Activated naive CD4-positive, alpha-beta T cell treated with anti-CD3 and anti-CD28 coated beads, Interleukin-2, amount 10 ng/mL, durations not matched to agents 7 days and 5 days (primary cell): ENCODE data around the gene MED4.
"Not testable (repeated sequence)": the region's sequence is repeated elsewhere in the genome, so short reads cannot be mapped to it uniquely, and the experiment has no call there.

Source experiments
- CTCF ChIA-PET: fragments of 350-600 bp; sonication (Branson Sonifier 250); formaldehyde crosslinking; loops from one replicate; lab custom pipeline; 2021; ENCODE audit warnings: antibody characterized with exemption; lab: Charles Lee
- DNase-seq: peaks from one replicate; pipeline ENCODE4 v3.0.0-alpha.2; 2020
- H3K27ac Mint-ChIP-seq: one replicate; pipeline ENCODE4 v1.8.0; 2021; ENCODE audit warnings: mild to moderate bottlenecking, moderate library complexity, mixed read lengths
- H3K27me3 Mint-ChIP-seq: one replicate; pipeline ENCODE4 v1.8.0; 2021; ENCODE audit warnings: mild to moderate bottlenecking, mixed read lengths
- H3K36me3 Mint-ChIP-seq: one replicate; pipeline ENCODE4 v1.8.0; 2021; ENCODE audit warnings: mixed read lengths
- H3K4me1 Mint-ChIP-seq: one replicate; pipeline ENCODE4 v1.8.0; 2021; ENCODE audit warnings: mixed read lengths
- H3K4me3 Mint-ChIP-seq: one replicate; pipeline ENCODE4 v1.8.0; 2021; ENCODE audit warnings: mild to moderate bottlenecking, moderate library complexity, mixed read lengths
- H3K9me3 Mint-ChIP-seq: one replicate; pipeline ENCODE4 v1.8.0; 2021; ENCODE audit warnings: mixed read lengths

MED4 gene

DNA sequence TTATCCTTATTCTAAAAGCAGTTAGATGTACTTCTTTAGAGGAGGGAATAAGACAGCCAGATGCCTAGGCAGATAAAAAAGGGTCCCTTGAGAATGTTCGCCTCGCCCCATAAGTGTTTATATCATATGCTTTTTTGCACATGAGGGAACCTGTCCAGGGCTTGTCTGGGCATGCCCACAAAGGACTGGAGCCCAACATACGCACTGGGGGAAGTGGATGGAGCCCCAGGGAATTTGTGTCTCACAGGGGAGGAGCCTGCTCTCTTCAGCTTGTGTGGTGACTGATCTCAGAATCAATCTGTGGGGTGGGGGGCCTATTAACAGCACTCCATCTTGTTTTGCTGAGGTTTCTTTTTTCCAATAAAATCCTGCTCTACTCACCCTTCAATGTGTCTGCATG is 22.6 kb downstream of the MED4 start:
- DNase-seq, result no peak
- Mint-ChIP-seq H3K36me3 (peaks cover 92% of the 10 kb centered on the region), H3K27ac (peak overlapping the region; percentile 33), H3K27me3 (no peaks in the 10 kb centered on the region), H3K4me1 (peaks cover 9% of the 10 kb centered on the region), H3K4me3 (no peak overlapping the region), H3K9me3 (peaks cover 38% of the 10 kb centered on the region)
- CTCF ChIA-PET, result no interaction called here

DNA sequence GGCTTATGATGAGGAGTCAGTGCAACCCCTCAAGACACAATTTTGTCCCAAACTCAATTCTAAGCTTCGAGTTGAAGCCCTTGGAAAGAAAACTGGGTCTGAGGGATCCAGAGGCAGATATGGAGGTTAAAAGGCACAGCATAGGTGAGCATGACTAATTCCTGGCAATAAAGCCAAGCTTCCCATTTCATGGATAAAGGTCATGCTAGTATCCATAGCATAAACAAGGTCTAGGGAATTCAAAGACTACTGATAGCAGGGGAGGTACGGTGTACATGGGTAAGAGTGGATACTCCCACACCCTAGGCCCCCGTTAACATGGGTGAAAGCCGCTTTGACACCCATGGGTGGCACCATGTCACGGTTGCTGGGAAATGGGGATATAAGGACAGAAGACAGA is 24.0 kb downstream of the MED4 start:
- H3K9me3 Mint-ChIP-seq, result peaks cover 38% of the 10 kb centered on the region
- H3K4me1 Mint-ChIP-seq, result peaks cover 23% of the 10 kb centered on the region
- H3K36me3 Mint-ChIP-seq, result peaks cover 96% of the 10 kb centered on the region
- no peaks in the 10 kb centered on the region for H3K27me3 Mint-ChIP-seq
- DNase-seq, result no peak
- H3K4me3 Mint-ChIP-seq, result no peak overlapping the region
- no peak overlapping the region for H3K27ac Mint-ChIP-seq
- CTCF ChIA-PET, result interaction anchor here (2.3 kb wide), 1 partner anchor 32 kb away, joined by 6 read pairs; no protein-coding TSS in a partner anchor

GRCh38 chr13:48069573-48069972 is 25.3 kb downstream of the MED4 start:
- no peak for DNase-seq
- CTCF ChIA-PET, result interaction anchor here (1.6 to 2.3 kb wide), 2 partner anchors 21 to 31 kb away, joined by 3 to 6 read pairs; no protein-coding TSS in a partner anchor
- Mint-ChIP-seq H3K27me3 (no peaks in the 10 kb centered on the region), H3K4me1 (peaks cover 25% of the 10 kb centered on the region), H3K27ac (no peak overlapping the region), H3K36me3 (peaks cover 95% of the 10 kb centered on the region), H3K9me3 (peaks cover 38% of the 10 kb centered on the region), H3K4me3 (no peak overlapping the region)

DNA sequence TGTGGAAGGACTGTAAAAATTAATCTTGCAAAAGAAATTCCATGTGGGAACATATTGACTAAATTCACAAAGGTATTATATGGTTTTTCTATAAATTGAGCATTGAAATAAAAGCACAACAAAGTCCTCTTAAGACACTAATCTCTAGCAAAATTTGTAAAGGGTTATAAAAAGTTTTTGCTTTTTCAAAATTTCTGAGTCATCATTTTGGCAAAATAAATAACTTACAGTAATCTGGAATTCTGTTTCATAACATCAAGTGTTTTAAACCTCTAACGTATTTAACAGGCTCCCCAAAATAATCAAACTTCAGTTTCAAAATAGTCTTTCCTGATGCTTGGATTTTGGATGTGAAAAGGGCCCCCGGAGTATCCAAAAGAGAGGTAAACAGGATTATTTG is 26.0 kb downstream of the MED4 start:
- Mint-ChIP-seq H3K27me3 (no peaks in the 10 kb centered on the region), H3K4me3 (no peak overlapping the region), H3K4me1 (peaks cover 25% of the 10 kb centered on the region), H3K27ac (no peak overlapping the region), H3K36me3 (peaks cover 89% of the 10 kb centered on the region), H3K9me3 (peaks cover 38% of the 10 kb centered on the region)
- CTCF ChIA-PET, result interaction anchor here (1.6 to 2.3 kb wide), 2 partner anchors 21 to 30 kb away, joined by 3 to 6 read pairs; no protein-coding TSS in a partner anchor
- no peak for DNase-seq

DNA sequence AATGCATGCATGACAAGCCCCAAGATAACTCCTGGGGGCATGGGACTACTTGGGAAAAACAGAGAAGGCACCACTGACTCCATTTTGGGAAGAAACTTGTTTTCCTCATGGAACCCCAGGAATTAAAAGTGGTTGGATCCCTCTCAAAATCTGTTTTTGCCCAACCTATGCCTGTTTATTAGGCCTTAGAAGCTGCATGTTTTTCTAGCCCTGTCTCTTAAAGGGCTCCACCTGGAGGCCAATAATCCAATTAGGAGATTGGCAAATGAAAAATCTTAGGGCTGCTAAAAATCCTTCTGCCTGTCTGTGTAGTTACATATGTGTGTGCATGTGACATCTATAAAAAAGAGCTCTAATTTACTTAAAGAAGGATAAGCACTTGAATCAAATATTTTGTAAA is 26.9 kb downstream of the MED4 start:
- Mint-ChIP-seq H3K9me3 (peaks cover 38% of the 10 kb centered on the region), H3K4me1 (peaks cover 25% of the 10 kb centered on the region), H3K27me3 (no peaks in the 10 kb centered on the region), H3K27ac (no peak overlapping the region), H3K36me3 (peaks cover 80% of the 10 kb centered on the region), H3K4me3 (no peak overlapping the region)
- no peak for DNase-seq
- CTCF ChIA-PET, result interaction anchor here (1.6 to 3.5 kb wide), 2 partner anchors 20 to 30 kb away, joined by 3 to 13 read pairs; partner anchors contain the start of gene NUDT15

DNA sequence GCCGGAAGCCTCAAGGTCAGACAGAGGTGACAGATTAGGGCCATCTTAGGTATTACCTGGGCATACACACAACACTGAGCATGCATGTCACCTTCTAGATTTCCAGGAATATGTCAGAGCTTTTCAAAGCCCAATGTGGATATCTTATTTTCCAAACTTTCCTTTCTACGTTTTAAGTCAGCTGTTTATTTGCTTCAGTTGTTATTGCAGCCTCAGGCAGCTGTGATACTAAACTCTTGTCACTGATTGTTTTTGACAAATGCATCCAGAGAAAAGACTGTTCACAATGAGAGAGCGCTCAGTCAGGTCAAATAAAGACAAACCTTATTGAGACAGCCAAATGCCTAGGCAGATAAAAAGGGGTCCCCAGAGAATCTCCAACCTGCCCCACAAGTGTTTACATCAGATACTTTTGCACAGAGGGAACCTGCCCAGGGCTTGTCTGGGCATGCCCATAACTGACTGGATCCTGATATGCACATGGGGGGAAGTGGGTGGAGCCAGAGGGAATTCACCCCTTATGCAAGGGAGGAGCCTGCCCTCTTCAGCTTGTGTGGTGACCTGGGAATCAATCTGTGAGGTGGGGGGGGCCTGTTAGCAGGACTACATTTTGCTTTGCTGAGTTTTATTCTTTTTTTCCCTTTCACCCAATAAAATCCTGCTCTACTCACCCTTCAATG is 28.5 kb downstream of the MED4 start:
- Mint-ChIP-seq H3K4me3 (no peak overlapping the region), H3K4me1 (peaks cover 25% of the 10 kb centered on the region), H3K9me3 (peaks cover 27% of the 10 kb centered on the region), H3K27ac (peak overlapping the region; percentile 83), H3K36me3 (peaks cover 68% of the 10 kb centered on the region), H3K27me3 (no peaks in the 10 kb centered on the region)
- peak; percentile 67 for DNase-seq
- CTCF ChIA-PET, result interaction anchor here (0.9 to 3.5 kb wide), 2 partner anchors 18 to 28 kb away, joined by 3 to 13 read pairs; partner anchors contain the start of gene NUDT15

DNA sequence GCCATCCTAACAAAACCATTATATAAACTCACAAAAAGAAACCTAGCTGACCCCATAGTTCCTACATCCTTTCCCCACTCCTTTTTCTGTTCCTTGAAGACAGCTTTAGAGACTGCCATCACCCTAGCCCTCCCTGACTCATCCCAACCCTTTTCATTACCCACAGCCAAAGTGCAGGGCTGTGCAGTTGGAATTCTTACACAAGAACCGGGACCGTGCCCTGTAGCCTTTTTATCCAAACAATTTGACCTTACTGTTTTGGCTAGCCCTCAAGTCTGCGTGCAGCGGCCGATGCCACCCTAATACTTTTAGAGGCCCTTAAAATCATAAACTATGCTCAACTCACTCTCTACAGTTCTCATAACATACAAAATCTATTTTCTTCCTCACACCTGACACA is 35.0 kb downstream of the MED4 start:
- H3K36me3 Mint-ChIP-seq, result peaks cover 30% of the 10 kb centered on the region
- DNase-seq, H3K27ac Mint-ChIP-seq, H3K4me1 Mint-ChIP-seq, H3K27me3 Mint-ChIP-seq, CTCF ChIA-PET, H3K9me3 Mint-ChIP-seq, H3K4me3 Mint-ChIP-seq: not testable (repeated sequence)

GRCh38 chr13:48058536-48058935 is 36.4 kb downstream of the MED4 start:
- CTCF ChIA-PET, H3K4me1 Mint-ChIP-seq, H3K27me3 Mint-ChIP-seq, DNase-seq, H3K4me3 Mint-ChIP-seq, H3K9me3 Mint-ChIP-seq: not testable (repeated sequence)
- Mint-ChIP-seq H3K36me3 (peaks cover 28% of the 10 kb centered on the region), H3K27ac (peak overlapping the region; percentile 20)

DNA sequence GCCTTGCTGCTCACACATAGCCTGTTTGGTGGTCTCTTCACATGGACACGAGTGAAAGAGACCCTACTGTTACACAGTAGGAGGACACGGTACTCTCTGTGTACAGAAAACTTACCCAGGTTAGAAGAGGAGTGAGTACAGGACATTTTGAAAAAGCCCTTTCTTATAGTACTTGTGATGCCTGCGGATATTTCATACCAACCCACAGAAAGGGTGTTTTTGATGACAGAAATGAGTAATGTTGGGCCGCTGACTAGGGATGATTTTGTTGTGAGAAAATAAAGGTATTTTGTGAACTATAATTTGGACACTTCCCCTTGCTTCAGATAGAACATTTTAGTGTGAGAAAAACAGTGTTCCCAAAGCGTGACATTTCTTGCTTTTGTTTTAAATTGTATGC is 39.2 kb downstream of the MED4 start:
- H3K27me3 Mint-ChIP-seq, result no peaks in the 10 kb centered on the region
- H3K27ac Mint-ChIP-seq, result no peak overlapping the region
- CTCF ChIA-PET, result no interaction called here
- peaks cover 44% of the 10 kb centered on the region for H3K36me3 Mint-ChIP-seq
- DNase-seq, result no peak
- H3K4me3 Mint-ChIP-seq, result no peak overlapping the region
- H3K4me1 Mint-ChIP-seq, result no peaks in the 10 kb centered on the region
- no peaks in the 10 kb centered on the region for H3K9me3 Mint-ChIP-seq

DNA sequence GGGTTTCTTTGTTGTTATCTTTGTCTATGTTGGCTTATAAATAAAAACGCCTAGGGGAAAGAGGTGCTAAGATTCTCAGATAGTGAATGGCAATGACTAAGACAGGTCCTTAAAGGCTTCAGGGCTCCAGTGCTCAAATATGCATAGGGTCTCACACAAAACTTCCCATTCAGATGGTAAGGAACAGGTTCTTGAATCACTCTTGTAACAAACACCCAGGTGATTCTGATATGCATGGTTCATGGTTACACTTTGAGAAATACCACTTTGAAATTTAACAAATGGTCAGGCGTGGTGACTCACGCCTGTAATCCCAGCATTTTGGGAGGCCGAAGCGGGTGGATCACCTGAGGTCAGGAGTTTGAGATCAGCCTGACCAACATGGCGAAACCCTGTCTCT is 40.3 kb downstream of the MED4 start:
- H3K4me3 Mint-ChIP-seq, result no peak overlapping the region
- peaks cover 44% of the 10 kb centered on the region for H3K36me3 Mint-ChIP-seq
- CTCF ChIA-PET, result no interaction called here
- H3K4me1 Mint-ChIP-seq, result no peaks in the 10 kb centered on the region
- H3K27ac Mint-ChIP-seq, result no peak overlapping the region
- H3K27me3 Mint-ChIP-seq, result no peaks in the 10 kb centered on the region
- H3K9me3 Mint-ChIP-seq, result no peaks in the 10 kb centered on the region
- no peak for DNase-seq

- CTCF ChIA-PET, result no interaction called here
- DNase-seq, result no peak
- peaks cover 59% of the 10 kb centered on the region for H3K36me3 Mint-ChIP-seq
- H3K4me3 Mint-ChIP-seq, result no peak overlapping the region
- H3K9me3 Mint-ChIP-seq, result no peaks in the 10 kb centered on the region
- no peak overlapping the region for H3K27ac Mint-ChIP-seq
- H3K4me1 Mint-ChIP-seq, result peaks cover 5% of the 10 kb centered on the region
- no peaks in the 10 kb centered on the region for H3K27me3 Mint-ChIP-seq
Observed at GRCh38 chr13:48050550-48050949, 44.4 kb downstream of the MED4 start.

DNA sequence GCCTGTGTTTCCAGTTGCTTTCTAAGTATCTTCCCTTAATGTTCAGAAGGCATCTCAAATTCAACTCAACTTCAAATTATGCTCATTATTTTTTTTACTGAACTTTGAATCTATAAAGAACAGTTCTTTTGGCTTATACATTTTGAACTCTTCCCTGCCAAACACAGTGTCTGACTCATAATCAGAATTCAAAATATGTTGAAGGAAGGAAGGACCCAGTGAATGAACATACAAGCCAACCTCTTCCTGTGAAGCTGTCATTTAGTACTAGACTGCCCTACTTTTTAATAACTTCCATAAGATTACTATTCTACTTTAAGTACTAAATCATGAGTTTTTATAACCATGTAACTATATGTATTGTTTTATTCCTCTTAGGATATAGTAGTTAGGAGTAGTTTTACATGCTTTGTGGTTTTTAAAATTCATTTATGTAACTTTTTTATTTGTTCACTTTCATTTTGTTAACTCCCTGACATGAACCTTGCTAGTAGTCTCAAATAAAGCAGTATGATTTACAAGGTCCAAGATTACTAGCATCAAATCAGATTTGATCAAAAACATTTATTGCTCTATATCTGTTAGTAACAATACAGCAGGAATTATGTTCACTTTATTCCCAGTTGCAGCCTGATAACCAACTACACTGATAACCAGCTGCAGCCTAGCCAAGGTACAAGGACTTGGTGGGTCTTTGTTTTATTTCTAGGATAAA is 51.0 kb downstream of the MED4 start:
- no peak for DNase-seq
- H3K9me3 Mint-ChIP-seq, result no peaks in the 10 kb centered on the region
- H3K4me3 Mint-ChIP-seq, result peak overlapping the region; percentile 13
- CTCF ChIA-PET, result interaction anchor here (1.2 kb wide), 1 partner anchor 51 kb away, joined by 4 read pairs; the partner anchor contains the start of gene MED4
- peaks cover 54% of the 10 kb centered on the region for H3K36me3 Mint-ChIP-seq
- peak overlapping the region; percentile 79 for H3K27ac Mint-ChIP-seq
- H3K27me3 Mint-ChIP-seq, result no peaks in the 10 kb centered on the region
- peaks cover 42% of the 10 kb centered on the region for H3K4me1 Mint-ChIP-seq

DNA sequence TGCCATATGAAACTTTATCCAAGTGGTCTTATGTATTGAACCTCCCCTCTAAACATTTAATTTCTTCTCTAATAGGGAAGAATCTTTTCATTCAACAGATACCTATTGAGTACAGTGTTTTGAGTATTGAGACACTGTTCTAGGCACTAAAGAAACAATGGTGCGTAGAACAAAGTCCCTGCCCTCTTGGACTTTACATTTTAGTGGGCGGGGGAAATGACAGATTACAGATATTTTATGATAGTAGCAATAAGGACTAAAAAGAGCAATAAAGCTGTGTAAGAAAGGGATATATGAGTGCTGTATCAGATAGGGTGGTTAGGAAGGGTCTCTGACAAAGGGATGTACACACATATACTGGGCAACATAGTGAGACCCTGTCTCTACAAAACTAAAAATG is 52.0 kb downstream of the MED4 start:
- CTCF ChIA-PET, result interaction anchor here (1.0 to 1.2 kb wide), 2 partner anchors 52 kb away, joined by 3 to 4 read pairs; partner anchors contain the start of gene MED4
- H3K4me1 Mint-ChIP-seq, result peaks cover 53% of the 10 kb centered on the region
- DNase-seq, result no peak
- peaks cover 48% of the 10 kb centered on the region for H3K36me3 Mint-ChIP-seq
- no peak overlapping the region for H3K4me3 Mint-ChIP-seq
- no peaks in the 10 kb centered on the region for H3K9me3 Mint-ChIP-seq
- peaks cover under 1% of the 10 kb centered on the region for H3K27me3 Mint-ChIP-seq
- peak overlapping the region; percentile 22 for H3K27ac Mint-ChIP-seq

- Mint-ChIP-seq H3K27me3 (peaks cover 5% of the 10 kb centered on the region), H3K4me1 (peaks cover 68% of the 10 kb centered on the region), H3K27ac (no peak overlapping the region), H3K36me3 (peaks cover 43% of the 10 kb centered on the region), H3K9me3 (no peaks in the 10 kb centered on the region), H3K4me3 (no peak overlapping the region)
- CTCF ChIA-PET, result no interaction called here
- no peak for DNase-seq
Observed at GRCh38 chr13:48040896-48041295, 54.0 kb downstream of the MED4 start.
